Ovary (tissue), 9 donors: ENCODE data around the gene PMEPA1. TPM values are rescaled to one million over a fixed set of nuclear protein-coding genes. Genes with fewer than 3 reads are reported as not detected.
A peak's percentile ranks its signal among the peaks of the same experiment; 100 is the strongest.

Source experiments
- DNase-seq, 5 donors: peaks; one replicate each; pipeline ENCODE4 v3.0.0-alpha.2; 2019 to 2020
- H3K27ac ChIP-seq, 2 donors: fragments of 200-600 bp; one replicate each; pipeline versions ENCODE4 v1.5.1 to v1.8.0; 2019 to 2022
- H3K27me3 ChIP-seq: fragments of 200-600 bp; one replicate; pipeline ENCODE4 v1.8.0; 2022
- H3K36me3 ChIP-seq: fragments of 200-600 bp; sonication (generic); one replicate; pipeline ENCODE4 v1.5.1; 2019
- H3K4me1 ChIP-seq: one replicate; pipeline ENCODE4 v1.8.1; 2013; ENCODE audit warnings: mild to moderate bottlenecking, moderate library complexity; ENCODE audit not compliant: insufficient read depth
- H3K4me3 ChIP-seq: fragments of 200-600 bp; sonication (generic); one replicate; pipeline ENCODE4 v1.5.1; 2017
- H3K9me3 ChIP-seq, 2 donors: fragments of 200-600 bp in 1 of 2; sonication (generic) in 1 of 2; one replicate each; pipeline versions ENCODE4 v1.5.1 to v1.8.1; 2013 to 2019; ENCODE audit warnings: mild to moderate bottlenecking in 1 of 2, moderate library complexity in 1 of 2
- EP300 ChIP-seq: sonication (generic); formaldehyde crosslinking; IDR thresholded peaks from one replicate; pipeline ENCODE4 v1.6.1; 2017; ENCODE audit warnings: antibody characterized with exemption
- POLR2A ChIP-seq: fragments of 450-650 bp; IDR thresholded peaks from one replicate; pipeline ENCODE4 v1.6.1; 2017; ENCODE audit warnings: antibody characterized with exemption, mild to moderate bottlenecking, moderate library complexity
- WGBS, 3 donors: extraction: QIAGEN DNeasy Blood & Tissue Kit in 1 of 3; methylation state at CpG; one replicate each; pipeline versions ENCODE4 v1.1.5 to v1.1.7; 2013 to 2017; 5-methylcytosine and 5-hydroxymethylcytosine counted together
- intact Hi-C, 4 donors: fragments of 100-400 bp; cut with DNase I; formaldehyde crosslinking; loops; one replicate each; pipeline versions ENCODE4 v1.11.0 to v1.15.1; 2022 to 2023
- polyA plus RNA-seq, 2 donors: library from polyadenylated mRNA; stranded (reverse); fragments of 200-250 nt in 1 of 2; fragments of 350-450 nt in 1 of 2; fragmentation: Illumina TruSeq in 1 of 2; extraction: RNeasy Lipid Tissue Mini Kit (QIAGEN cat#74804) in 1 of 2; gene quantifications; one replicate each; pipeline ENCODE4 v1.2.3, GENCODE V29; 2013 to 2014
- total RNA-seq, 7 donors: library from RNA; depleted of rRNA in 2 of 7; stranded (reverse); fragments of >200 nt in 2 of 7; fragmentation: NEBNext Ultra II Directional in 3 of 7; extraction: Animal tissue kit (Norgen Biotek cat#: 25700) in 3 of 7; gene quantifications; one replicate each; pipeline versions ENCODE4 v1.1.0 to v1.2.4, GENCODE V29; 2016 to 2023
- TF ChIP-seq, protein P1 (sequence below), 3 donors: fragments of 450-650 bp in 2 of 3; fragments of 200-600 bp in 1 of 3; IDR thresholded peaks; one replicate each; pipeline versions ENCODE4 v1.5.1 to v1.8.0; 2016 to 2022; ENCODE audit warnings: antibody characterized with exemption in 3 of 3, mild to moderate bottlenecking in 1 of 3
- donor health status: DM: no; HTN: no; CAD: no; lungs with moderate emphysema.
- donor health status: DM: no; HTN: no; CAD: no.
- donor health status: Bipolar disorder and iron deficiency.
- donor health status: DM: yes; HTN: yes; CAD: no.
- donor health status: DM: no; HTN: no; CAD: no.
- donor health status: DM: yes; HTN: yes; CAD: no.

The PMEPA1 gene
- total and polyA plus RNA-seq, 9 donors, result 2.7 to 73.4 (median 17.6) TPM

DNA sequence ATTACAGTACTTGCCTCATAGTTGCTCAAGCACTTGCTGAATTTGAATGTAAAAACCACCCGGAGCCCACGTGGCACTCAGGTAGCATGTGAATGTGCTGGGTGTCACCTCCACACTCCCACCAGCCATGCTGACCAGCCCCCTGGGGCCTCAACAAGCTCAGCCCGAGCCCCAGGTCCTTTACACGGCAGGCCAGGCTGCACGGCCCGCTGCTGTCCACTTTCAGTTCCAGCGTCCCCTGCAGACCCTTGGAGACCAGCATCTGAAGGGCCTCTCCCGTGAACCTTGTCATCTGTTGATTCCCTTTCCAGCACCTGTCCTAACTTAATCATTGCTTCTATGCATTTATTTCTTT lies 56.3 kb downstream of the PMEPA1 start:
- H3K4me3 ChIP-seq, result no peak overlapping the region
- WGBS, 3 donors, result 84 to 91% (median 89%) methylated on average over 8 of the region's 8 CpGs
- H3K4me1 ChIP-seq, result peaks cover 3% of the 10 kb centered on the region
- TF ChIP-seq EP300 (no peak), POLR2A (no peak)
- TF ChIP-seq, protein P1, sequence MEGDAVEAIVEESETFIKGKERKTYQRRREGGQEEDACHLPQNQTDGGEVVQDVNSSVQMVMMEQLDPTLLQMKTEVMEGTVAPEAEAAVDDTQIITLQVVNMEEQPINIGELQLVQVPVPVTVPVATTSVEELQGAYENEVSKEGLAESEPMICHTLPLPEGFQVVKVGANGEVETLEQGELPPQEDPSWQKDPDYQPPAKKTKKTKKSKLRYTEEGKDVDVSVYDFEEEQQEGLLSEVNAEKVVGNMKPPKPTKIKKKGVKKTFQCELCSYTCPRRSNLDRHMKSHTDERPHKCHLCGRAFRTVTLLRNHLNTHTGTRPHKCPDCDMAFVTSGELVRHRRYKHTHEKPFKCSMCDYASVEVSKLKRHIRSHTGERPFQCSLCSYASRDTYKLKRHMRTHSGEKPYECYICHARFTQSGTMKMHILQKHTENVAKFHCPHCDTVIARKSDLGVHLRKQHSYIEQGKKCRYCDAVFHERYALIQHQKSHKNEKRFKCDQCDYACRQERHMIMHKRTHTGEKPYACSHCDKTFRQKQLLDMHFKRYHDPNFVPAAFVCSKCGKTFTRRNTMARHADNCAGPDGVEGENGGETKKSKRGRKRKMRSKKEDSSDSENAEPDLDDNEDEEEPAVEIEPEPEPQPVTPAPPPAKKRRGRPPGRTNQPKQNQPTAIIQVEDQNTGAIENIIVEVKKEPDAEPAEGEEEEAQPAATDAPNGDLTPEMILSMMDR (IDR thresholded peaks at IDR 0.05), result no peak
- no peaks in the 10 kb centered on the region for H3K27me3 ChIP-seq
- H3K36me3 ChIP-seq, result no peaks in the 10 kb centered on the region
- no peaks in the 10 kb centered on the region for H3K9me3 ChIP-seq
- H3K27ac ChIP-seq, result no peak overlapping the region
- DNase-seq, result peak in 2 of 5 donors; percentile 15 to 35
- intact Hi-C loops, result loop anchor here in 2 of 4 donors (5.0 to 10.0 kb wide), 2 partner anchors 431 to 529 kb away; no protein-coding TSS in a partner anchor

DNA sequence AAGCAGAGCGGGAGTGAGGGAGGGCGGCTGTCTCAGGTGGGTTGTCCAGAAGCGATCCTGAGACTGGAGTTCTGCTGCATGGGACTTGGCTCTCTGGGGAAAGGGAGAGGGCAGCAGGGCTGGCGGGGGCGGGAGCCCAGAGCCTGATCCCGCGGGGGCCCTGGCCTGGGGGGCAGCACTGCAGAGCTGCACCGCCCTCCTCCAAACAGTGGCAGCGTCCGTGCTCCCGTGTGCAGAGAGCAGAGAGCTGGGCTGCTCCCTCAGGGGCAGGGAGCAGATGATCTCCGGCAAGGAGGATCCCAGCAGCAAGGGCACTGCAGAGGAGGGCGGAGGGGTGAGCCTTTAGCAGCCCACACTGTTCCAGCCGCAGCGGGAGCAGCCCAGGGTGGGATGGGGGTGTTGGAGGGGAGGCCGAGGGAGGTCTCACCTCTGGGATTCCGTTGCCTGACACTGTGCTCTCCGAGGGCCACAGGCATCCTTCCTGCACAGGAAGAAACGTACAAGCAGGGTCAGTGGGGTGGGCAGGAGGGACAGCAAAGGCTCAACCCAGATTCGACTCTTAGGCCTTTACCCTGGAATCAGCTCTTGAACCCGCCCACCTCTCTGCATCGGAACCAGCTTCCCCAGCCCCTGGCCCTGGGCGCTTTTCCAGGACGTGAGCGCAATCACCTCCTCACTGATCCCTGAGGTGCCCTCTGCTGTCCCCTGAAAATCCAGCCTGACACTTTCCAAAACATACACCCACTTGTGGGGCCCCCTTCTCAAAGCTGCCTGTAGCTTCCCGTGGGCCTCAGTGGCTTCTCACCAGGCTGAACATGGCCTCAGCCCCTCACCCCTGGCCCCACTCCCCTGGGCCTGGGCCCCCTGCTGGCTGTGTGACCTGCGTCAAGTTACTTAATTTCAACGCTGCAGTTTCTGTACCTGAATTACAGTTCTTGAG lies 56.9 kb downstream of the PMEPA1 start:
- intact Hi-C loops, result loop anchor here in 2 of 4 donors (5.0 to 10.0 kb wide), 2 partner anchors 432 to 529 kb away; no protein-coding TSS in a partner anchor
- Histone ChIP-seq H3K27ac (no peak overlapping the region), H3K4me1 (peaks cover 3% of the 10 kb centered on the region), H3K27me3 (no peaks in the 10 kb centered on the region), H3K9me3 (no peaks in the 10 kb centered on the region), H3K36me3 (no peaks in the 10 kb centered on the region), H3K4me3 (no peak overlapping the region)
- peak in 3 of 5 donors; percentile 8 to 31 (median 21) for DNase-seq
- TF ChIP-seq EP300 (no peak), POLR2A (no peak)
- TF ChIP-seq, protein P1 (IDR thresholded peaks at IDR 0.05), result no peak
- WGBS, 3 donors, result 68 to 80% (median 79%) methylated on average over 28 of the region's 28 CpGs

DNA sequence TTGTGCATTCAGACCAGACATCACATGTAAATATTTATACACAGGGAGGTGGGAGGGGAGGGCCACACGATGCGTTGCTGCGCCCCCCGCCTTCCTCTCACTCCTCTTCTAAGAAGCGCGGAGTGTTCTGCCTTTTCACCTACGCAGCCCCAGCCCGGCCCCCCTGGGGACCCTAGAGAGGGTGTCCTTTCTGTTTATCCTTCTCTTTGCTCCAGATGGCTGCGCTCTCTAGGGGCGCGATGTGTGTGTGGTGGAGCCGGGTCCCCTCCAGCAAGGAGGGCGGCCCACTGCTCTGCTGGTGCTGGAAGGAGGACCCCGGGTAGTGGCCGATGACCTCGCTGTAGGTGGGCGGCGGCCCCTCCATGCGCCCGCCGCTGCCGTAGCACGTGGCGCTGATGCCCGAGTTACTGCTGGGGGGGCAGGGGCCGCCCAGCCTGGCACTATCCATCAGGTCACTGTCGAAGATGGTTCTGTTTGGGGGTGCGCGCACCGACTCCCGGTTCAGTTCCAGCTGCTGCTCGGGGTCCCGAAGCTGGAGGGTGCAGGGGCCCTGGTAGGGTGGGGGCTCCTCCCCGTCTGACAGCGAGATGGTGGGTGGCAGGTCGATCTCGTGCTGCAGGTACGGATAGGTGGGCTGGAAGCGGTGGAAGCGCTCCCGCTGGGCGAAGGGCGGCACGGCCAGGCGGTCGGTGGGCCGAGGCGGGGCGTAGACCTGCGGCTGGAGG lies 57.8 kb downstream of the PMEPA1 start:
- H3K27me3 ChIP-seq, result no peaks in the 10 kb centered on the region
- intact Hi-C loops, result loop anchor here in 2 of 4 donors (5.0 to 10.0 kb wide), 2 partner anchors 433 to 530 kb away; no protein-coding TSS in a partner anchor
- DNase-seq, result peak in 3 of 5 donors; percentile 6 to 36 (median 26)
- H3K4me1 ChIP-seq, result peaks cover 3% of the 10 kb centered on the region
- no peaks in the 10 kb centered on the region for H3K36me3 ChIP-seq
- H3K27ac ChIP-seq, result no peak overlapping the region
- WGBS, 3 donors, result 82 to 92% (median 83%) methylated on average over 46 to 50 of the region's 50 CpGs
- no peaks in the 10 kb centered on the region for H3K9me3 ChIP-seq
- no peak overlapping the region for H3K4me3 ChIP-seq
- no peak for TF ChIP-seq POLR2A
- TF ChIP-seq, protein P1 (IDR thresholded peaks at IDR 0.05), result no peak

DNA sequence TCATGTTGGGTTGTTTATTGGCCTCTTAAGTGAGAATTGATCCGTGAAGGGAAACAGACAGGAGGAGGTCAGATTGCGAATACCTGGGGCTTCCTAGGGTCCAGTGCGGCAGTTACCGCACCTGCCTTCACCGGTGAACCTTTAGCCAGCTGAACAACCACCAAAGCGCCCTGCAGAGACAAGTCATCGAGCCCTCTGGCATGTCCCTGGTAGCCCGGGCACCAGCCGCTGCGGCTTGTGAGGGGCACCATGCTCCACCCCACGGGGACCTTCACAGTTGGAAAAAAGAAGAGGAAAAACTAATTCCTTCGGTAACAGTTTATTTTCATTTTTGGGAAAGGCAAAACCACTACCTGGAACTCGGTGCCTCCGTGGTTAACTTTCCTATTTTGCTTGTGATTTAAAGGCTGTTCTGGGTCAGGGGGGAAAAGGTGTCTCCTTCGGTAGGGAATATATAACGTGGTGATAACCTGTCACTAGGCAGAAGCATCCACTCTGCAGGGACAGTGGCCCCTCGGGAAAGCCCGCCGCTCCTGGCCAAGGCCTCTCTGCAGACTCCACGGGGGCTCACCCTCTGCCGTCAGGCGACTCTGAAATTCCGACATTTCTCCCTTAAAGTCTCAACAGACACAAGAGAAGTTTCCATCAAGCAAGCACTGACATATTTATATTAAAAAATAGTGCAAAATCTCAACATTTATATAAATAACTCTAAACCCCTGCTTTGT lies 58.9 kb downstream of the PMEPA1 start:
- H3K4me3 ChIP-seq, result no peak overlapping the region
- no peaks in the 10 kb centered on the region for H3K9me3 ChIP-seq
- intact Hi-C loops, result loop anchor here in 2 of 4 donors (5.0 to 10.0 kb wide), 2 partner anchors 434 to 531 kb away; no protein-coding TSS in a partner anchor
- no peaks in the 10 kb centered on the region for H3K36me3 ChIP-seq
- WGBS, 3 donors, result 85 to 87% (median 85%) methylated on average over 23 of the region's 23 CpGs
- no peaks in the 10 kb centered on the region for H3K27me3 ChIP-seq
- DNase-seq, result peak in 2 of 5 donors; percentile 19 to 28
- H3K27ac ChIP-seq, result no peak overlapping the region
- H3K4me1 ChIP-seq, result peaks cover 3% of the 10 kb centered on the region
- TF ChIP-seq, protein P1 (IDR thresholded peaks at IDR 0.05), result no peak
- TF ChIP-seq EP300 (no peak), POLR2A (no peak)
